Myocyte (in vitro differentiated cells): ENCODE results near the gene METTL21A. TPM values are rescaled to one million over a fixed set of nuclear protein-coding genes. Genes with fewer than 3 reads are reported as not detected.

ENCODE experiments used
- DNase-seq: peaks from one replicate; pipeline ENCODE4 v3.0.0-alpha.2; 2012; ENCODE audit warnings: low read depth
- total RNA-seq: library from RNA; depleted of rRNA; stranded (reverse); fragments of >200 nt; gene quantifications from 2 replicates; pipeline ENCODE4 v1.2.3, GENCODE V29; 2014

Gene METTL21A
- total RNA-seq, 1 donor from 2014 or later = 36.7 TPM

DNA sequence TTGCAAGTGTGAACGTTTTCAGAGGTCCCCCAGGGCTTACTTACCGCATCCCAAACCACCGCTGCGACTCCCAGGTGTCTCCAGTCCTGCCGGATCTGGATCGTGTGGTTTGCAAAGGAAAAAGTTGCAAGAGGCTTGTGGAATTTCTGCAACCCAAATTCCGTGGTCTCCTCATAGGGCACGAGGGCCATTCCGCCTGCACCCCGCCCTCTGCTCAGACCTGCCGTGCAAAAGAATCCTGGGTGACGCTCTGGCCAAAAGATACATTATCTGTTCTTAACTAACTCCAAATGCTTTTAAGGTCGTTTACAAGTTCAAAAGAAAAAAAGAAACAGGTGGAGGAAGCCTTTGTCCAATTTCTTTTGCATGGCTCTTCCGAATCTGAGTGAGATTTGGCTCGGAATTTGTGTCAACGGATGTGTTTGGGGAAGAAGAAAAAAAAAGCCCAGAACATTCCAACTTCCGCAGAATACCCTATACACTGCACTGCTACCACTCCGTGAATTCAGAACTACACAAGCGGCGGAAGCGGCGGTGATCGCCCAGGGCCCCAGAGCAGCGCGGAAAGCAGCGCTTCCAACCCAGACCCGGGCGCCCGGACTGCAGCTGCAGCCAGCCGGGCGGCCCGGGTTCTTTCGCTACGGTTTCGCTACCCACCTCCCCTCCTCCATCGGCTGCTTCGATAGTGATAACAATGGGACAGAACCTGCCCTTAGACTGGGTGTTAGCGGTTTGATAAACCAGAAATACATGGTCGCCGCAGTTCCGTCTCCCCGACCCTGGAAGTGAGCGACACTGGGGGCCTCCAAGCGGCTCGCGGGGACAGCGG, 795 bp downstream of the METTL21A start:
- DNase-seq = peak; percentile 76

DNA sequence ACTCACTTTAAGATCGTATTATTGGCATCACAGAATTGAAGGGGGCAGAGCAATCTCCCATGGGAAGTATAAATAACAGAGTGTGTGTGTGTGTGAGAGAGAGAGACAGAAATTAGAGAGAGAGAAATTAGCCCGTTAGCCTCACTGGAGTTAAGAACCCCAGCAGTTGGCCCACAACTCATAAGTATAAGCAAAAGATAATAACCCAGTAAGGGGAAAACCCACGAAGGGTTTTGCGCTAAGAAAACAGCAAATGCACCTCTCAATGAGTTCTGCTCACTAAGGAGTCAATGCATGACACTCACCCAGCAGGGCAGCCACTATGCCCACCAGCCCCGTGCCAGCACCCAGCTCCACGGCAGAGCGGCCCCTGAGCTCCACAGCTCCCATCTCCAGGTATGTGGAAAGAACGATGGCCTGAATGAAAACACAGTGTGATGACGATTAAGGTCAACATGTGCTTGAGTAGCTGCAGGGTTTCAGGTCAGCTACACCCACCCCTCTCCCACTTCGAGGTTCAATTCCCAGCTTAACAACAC, 3.6 kb downstream of the METTL21A start:
- DNase-seq = no peak

DNA sequence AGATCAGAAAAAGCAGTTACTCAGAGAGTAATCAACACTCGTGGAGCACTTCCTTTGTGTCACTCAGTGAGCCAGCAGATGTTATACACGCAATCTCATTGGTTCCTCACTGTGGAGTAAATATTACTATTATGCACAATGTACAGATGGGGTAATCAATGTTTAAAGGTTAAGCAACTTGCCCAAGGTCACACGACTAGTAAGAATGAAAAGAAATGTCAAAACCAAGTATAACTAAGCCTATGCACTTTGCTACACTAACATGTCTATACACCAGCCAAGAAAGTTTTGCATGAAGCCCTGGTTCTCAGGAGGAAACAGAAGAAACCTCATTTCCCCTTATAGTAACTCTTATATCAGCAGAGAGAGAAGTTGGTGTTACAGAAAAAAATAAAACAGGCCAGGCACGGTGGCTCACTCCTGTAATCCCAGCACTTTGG, 5.4 kb downstream of the METTL21A start:
- no peak for DNase-seq

DNA sequence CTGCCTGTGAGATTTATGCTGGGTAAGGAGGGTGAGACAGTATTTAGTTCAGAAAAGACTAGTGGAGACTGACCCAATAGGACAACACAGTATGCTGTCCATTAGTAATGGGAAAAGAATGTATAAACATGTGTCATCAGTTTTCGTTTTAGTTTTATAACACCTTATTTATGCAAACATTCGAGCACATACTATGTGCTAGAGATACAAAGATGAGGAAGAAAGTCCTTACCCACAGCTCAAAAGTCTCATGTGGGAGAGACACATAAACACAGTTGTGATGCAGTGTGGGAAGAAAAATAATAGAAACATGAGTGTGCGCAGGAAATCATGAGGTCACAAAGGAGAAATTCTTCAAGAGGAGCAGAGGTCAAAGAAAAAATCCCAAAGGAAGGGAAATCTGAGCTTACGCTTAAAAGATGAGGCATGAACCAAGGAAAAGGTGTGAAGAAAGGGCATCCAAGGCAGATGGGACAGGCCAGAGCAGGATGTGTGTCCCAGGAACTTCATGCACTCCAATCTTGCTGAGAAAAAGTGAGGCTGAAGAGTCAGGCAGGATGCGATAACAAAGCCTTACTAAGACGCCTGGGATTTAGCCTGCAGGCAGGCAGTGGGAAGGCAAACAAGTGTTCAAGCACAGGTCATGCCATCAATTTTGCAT, 8.1 kb downstream of the METTL21A start:
- DNase-seq = peak; percentile 56

DNA sequence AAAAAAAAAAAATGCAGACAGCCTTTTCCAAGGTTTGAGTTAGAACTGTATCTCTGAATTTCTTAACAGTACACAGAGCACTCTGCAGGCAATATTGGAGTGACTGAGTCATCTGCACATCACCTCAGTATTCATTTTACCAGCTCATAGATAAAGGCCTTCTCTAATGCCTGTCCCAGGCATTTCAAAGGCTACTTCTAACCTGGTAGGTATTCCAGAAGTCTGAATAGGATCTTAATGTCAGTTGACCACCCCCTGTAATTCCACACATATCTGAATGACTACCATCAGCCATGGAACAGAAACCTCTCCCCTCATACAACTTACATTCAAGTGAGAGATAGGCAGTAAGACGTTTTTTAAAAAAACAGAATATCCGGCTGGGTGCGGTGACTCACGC, 9.0 kb downstream of the METTL21A start:
- DNase-seq = no peak

DNA sequence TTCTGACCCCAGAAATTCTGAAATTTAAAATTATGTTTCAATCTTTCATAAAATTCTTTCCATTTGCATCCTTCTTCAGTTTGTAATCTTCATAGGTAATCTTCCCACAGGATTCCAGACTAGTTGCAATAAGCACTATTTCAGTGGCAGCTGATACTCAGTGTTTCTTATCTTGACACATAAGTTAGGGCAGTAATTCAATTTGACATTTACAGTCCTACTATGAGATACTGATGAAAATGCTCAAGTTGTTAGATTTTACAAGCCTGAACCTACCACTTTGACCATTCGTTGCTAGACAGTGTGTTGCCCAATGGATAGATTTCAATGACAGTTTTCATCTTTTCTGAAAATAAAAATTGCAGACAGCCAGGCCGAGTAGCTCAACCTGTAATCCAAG, 10.4 kb downstream of the METTL21A start:
- no peak for DNase-seq

DNA sequence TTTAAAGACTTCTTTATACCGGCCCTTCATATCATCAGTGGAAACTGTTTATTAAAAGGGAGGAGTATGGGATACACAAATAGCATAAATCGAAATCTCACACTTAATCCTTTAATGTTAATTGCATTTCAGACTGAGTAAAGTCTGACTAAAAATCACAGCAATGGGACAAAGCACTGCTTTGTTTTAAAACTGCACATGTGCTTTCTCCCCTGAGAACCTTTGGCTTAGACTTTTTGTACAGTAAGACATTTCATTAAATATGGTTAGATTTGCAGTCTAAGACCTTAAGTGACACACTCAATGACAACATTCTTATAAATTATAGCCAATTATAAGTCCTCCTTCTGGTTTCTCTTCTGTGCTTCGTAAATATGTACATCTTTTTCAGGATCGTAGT, 12.5 kb downstream of the METTL21A start:
- no peak for DNase-seq

DNA sequence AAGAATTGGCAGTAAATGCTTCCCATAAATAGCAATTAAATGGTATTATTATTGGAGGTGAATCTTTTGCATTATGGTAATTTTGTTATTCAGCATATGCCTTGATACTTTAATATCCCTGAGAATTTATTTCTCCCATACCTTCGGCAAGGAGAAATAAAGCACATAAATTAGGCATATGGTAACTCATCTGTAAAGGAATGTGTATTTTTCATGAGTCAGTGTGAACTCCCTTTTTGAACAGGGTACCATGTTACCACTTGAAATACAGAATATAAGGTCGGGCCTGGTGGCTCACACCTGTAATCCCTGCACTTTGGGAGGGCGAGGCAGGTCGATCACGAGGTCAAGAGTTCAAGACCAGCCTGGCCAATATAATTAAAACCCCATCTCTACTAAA, 18.4 kb downstream of the METTL21A start:
- no peak for DNase-seq

DNA sequence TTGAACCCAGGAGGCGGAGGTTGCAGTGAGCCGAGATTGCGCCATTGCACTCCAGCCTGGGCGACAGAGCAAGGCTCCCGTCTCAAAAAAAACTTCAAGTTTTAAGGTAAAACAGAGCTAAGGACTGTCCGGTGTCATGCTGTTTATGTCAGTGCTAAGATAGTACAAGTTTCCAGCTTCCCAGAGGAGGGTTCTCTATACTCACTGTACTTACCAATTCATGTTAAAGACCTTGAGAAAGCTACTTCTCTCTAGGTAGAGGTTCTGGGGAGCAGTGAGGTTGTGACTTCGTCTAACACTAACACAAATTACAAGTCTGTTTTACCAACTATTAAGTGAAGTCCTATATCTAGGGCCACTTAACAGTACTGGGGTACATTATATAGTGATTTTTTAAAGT, 18.8 kb downstream of the METTL21A start:
- no peak for DNase-seq

DNA sequence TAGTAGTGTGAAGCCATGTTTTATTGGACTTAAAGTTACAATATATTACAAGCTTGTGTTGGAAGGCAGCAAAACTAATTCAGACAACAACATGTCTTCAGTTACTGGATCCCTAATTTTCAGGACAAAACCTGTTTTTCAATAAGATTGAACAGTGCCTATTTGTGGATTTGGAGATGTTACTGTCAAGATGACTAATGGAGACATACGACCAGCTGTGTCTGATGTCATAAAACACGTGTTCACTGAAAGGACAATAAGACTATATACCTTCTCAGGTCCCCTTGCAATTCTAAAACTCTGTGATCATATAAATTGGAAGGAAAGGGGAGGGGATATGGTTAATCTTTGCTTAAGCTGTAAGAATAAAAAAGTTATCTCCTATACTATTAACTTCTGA, 21.7 kb downstream of the METTL21A start:
- no peak for DNase-seq

DNA sequence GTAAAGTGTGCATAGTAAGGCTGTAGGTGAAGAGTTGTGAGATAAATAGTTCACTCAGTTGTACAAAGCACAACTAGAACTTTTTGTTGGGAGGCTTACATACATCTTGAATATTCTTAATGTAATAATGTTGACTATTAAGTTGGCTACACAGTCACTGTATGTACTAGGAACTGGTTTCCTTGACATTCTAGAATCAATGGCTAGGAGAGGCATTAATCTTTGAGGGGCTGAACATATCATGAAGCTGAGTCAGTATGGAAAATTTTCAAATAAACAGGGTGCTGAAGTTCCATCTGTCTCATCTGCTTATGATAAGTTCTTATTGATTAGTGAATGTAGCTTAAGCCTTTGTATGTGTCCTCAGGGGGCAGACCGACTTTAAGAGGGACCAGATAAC, 23.4 kb downstream of the METTL21A start:
- DNase-seq = no peak

DNA sequence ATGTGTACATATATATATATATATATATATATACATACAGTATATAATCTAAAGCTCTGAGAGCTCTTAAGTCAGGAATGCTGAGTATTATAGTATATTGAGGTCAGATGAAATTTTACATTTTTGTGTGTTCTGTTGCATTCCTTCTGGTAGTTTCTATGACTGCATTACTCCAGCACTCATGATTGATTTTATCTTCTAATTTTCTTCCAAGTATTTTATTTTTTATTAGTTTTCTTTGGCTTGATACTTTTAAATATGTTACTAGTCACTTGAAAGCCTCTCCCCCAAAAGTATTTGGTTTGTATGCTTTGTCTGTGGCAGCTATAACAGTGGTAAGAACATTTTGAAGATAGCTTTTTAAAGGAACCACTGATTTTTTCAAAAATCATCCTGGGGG, 25.0 kb downstream of the METTL21A start:
- no peak for DNase-seq

DNA sequence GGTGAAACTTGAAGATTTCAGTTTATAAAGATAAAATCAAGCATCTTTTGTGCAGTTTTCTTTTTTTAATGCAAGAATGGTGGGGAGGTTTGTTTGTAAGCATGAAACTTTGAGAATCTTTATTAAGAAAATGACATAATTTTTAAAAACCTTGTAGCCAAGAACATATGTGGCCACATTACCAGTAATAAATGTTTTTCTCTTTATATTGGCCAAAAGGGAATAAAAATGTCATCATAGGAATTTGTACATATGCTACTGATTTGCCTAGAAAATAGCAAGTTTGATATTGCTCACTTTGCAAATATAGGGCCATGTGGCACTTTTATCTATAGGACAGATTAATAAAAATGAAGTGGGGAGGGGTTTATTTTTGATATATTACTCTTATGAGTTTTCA, 25.6 kb downstream of the METTL21A start:
- DNase-seq = no peak

DNA sequence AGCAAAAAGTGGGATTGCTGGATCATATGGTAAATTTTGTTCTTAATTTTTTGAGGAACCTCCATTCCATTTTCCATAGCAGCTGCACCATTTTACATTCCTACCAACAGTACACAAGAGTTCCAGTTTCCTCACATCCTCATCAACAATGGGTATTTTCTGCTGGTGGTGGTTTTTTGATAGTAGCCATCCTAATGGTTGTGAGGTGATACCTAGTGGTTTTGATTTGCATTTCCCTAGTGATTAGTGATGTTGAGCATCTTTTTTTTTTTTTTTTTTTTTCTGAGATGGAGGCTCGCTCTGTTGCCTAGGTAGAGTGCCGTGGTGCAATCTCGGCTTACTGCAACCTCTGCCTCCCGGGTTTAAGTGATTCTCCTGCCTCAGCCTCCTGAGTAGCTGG, 30.5 kb downstream of the METTL21A start:
- no peak for DNase-seq

DNA sequence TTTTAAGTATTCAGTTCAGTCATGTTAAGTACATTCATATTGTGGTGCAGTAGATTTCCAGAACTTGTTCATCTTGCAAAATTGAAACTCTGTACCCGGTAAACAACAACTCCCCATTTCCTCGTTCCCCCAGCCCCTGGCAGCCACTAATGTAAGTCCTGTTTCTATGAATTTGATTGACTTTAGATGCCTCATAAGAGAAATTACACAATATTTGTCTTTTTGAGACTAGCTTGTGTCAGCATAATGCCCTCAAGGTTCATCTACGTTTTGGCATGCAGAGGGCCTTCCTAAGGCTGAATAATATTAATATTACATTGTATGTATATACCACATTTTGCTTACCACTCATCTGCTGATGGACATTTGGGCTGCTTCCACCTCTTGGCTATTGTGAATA, 30.9 kb downstream of the METTL21A start:
- no peak for DNase-seq

DNA sequence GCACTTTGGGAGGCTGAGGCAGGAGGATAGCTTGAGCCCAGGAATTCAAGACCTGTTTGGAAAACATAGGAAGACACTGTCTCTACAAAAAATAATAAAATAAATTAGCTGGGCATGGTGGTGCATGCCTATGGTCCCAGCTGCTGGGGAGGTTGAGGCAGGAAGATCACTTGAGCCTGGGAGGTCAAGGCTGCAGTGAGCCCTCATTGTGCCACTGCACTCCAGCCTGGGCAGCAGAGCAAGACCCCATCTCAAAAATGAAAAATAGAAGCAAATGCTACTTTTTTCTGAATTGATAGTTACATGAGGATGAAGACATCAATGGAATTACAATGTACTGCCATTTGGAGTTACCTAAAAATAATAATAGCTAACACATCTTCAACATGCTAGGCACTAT, 31.9 kb downstream of the METTL21A start:
- DNase-seq = no peak

DNA sequence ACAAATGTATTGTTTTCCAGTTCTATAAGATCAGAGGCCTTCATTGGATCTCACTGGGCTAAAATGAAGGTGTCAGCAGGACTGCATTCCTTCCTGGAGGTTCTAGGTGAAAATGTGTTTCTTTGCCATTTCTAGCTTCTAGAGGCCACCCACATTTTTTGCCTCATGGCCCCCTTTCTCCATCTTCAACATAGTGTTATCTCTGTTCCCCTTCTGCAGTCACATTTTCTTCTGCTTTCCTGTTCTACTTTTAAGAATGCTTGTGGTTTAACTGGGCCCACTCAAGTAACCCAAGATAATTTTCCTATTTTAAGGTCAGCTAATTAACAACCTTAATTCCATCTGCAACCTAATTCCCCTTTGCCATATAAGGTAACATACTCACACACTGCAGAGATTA, 36.1 kb downstream of the METTL21A start:
- no peak for DNase-seq

DNA sequence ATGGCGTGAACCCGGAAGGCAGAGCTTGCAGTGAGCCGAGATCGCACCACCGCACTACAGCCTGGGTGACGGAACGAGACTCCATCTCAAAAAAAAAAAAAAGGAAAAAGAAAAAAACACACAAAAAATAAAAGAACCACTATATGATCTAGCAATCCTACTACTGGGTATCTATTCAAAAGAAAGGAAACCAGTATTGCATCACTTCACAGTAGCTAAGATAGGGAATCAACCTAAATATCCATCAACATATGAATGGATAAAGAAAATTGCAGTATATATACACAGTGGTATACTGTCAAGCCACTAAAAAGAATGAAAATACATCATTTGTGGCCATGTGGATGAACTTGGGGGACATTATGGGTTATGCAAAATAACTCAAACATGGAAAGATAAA, 37.9 kb downstream of the METTL21A start:
- no peak for DNase-seq

DNA sequence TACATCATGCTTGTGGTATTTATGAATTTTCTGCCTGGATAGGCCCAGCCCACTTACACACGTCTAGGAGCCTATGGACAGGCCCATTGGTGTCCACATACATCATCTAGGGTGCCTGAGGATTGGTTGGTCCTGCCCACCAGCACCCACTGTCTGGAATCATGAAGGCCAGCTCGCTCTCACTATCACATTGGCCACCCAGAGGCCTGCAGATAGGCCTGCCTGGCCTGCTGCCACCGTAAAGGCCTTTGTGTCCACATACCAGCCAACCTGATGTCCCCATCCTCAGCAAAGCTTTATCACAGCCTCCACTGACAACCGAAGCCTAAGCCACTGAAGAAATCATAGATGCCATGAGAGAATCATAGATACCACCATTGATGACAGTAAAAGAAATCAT, 40.2 kb downstream of the METTL21A start:
- no peak for DNase-seq

DNA sequence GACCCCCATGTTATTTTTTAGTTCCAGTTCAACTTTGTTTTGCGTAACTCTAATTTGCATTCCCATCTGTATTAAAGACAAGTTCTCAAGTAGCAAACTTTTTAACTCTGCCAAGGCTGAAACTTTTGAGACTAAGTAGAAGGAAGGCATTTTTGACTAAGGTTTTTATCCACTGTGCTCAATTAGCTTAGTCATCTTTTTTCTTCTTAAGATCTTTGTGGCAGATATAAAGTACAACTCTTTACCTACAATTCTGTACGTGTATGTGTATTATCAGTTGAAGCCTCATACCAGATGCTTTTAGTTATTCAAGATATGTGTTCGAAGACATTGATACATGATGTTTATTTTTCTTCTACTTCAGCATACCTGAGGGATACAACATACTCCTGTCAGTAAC, 53.8 kb downstream of the METTL21A start:
- DNase-seq = no peak

DNA sequence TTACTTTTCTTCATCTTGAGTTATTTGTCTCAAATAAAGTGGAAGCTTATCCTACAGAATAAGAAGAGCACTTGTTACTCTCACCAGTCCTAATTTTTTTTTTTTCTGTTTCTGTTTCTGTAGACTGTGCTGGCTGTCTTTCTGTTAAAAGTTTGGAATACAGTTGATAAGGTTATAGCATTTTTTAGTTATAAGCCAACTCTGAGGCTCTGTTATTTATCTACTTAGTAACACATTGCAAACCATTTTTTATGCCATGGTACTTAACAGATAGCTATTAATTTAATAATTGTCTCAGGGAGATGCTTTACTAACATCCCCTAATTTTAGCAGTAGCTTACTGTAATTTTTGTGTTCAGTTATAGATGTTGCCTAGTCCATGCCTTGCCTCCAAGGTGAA, 57.5 kb downstream of the METTL21A start:
- no peak for DNase-seq

DNA sequence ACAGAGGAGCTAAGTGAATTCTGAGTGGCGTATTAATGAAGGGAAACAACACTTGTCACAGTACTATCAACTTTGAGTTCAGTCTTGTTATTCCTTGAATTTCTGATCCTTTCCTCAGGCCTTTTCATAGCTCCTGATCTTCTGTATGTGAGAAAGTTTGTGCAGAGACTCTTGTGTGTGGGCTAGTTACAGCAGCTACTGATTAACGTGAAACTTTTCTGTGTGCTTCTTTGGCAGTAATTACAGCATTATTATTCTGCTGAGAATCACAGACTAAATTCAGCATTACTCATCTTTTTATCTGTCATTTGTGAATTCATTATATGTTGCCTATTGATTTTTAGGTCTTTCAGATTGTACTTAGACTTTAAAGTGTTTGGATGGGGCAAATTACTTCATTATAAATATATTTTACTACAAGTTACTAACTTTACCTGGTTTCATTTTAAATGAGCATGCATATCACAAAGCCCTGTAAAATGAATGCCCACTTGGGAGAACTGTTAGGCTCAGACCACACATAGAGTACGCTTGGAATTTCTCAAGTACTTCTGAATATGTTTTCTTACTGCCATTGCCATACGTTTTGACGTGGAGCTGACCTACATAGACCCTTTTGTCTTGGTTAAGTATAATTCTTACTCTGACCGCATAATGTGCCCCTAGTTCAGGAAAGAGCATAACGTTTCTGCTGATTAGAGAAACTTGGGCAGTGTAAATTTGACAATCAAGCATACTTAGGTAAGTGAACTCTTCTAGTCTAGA, 59.3 kb downstream of the METTL21A start:
- no peak for DNase-seq
